HG02938 (cell line): Measurements from ENCODE around the gene SLC15A3.

ENCODE experiments used
- ATAC-seq: cut with Tn5 transposase; IDR thresholded peaks from one replicate; pipeline ENCODE4 v1.9.1; 2021; ENCODE audit warnings: mild to moderate bottlenecking, moderate library complexity; ENCODE audit not compliant: unreplicated experiment

SLC15A3 gene

DNA sequence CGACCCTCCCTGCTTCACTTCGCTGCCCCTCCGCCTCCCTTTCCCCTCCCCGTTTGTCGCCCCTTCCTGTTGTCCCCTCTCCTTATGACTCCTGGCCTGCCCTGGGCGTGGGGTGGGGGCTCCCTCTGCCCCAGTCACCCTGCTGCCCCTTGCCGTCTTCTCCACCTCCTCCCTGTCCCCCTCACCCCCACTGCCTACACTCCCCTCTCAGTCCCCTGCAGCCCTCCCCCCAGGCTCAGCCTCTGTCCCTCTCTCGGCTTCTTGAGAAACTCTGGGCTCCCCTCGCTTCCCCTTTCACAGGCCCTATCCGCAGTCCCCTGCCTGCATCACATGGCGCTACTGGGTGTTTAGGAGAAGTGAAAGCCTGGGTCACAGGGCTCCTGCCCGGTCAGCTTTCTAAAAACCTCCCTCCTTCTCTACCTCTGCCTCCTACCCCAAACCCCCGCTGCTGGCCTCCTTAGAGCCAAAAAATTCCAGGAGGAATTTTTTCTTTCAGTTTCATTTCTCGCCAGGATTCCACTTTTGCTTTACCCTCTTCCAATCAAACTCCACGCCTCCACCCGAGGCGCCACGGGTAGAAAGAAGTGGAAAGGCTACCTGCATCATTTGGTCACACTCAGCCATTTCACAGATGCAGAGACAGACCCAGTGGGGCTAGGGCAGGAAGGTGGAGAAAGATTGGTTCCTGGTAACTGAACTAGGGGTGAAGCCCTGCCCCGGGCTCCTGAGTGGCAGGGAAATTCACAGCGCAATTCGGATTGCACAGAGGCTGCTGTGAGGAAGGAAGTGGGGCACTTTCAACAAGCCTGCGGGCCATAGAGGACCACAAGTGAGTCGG lies at the start of gene SLC15A3:
Gene SLC15A3 (minus strand): TSS at position 273 of the 838 bp plus-strand sequence. CDS start 625 bp downstream, outside the sequence.
- peak; percentile 70 for ATAC-seq

DNA sequence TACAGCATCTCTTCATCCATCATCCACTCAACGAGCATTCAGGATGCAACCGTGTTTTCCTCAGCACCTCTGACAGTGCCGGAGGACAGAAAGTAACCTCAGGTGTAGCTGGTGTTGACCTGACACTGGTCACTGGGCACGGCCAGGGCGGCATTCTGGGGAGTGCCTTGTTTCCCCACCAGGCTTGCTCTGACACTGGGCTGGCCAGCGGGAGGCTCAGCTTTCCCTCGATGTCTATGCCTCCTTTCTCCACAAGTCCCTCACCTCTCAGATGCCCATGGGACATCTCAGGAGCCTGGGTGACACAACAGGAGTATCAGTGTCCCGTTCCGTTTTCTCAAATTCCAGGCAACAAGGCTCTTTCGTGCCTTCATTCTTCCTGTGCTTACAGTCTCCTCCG lies 48.5 kb upstream of the SLC15A3 start:
- no peak for ATAC-seq

DNA sequence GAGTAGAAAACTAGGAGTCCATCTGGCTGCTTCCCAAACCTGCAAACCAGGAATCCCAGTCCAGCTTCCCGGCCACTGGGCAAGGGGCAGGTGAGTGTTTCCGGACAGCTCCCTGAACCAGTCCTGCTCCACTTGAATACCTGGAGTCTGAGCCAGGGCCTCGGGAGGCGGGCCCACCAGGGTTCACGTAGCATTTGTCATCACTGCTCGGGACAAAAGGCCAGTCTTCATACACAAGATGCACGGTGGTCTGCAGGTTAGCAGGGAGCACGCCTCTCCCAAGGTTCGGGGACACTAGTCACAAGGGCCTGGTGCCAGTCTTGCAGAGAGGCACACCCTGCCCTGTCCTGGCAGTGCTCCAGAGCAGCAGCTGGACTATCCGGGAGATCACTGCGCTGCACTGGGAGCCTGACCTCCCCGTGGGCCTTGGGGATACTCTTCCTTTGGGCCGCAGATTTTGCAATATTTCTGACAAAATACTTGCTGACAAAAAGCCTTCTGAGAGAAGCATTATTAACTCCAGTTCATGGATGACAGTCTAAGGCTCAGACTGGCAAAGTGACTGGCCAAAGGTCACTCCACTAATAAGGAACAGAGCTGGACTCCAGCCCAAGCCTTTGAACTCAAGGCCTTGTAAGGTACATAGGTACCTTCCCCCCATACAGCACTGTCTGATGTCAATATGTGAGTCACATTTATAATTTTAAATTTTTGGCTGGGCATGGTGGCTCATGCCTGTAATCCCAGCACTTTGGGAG lies 44.6 kb upstream of the SLC15A3 start:
- ATAC-seq: no peak

DNA sequence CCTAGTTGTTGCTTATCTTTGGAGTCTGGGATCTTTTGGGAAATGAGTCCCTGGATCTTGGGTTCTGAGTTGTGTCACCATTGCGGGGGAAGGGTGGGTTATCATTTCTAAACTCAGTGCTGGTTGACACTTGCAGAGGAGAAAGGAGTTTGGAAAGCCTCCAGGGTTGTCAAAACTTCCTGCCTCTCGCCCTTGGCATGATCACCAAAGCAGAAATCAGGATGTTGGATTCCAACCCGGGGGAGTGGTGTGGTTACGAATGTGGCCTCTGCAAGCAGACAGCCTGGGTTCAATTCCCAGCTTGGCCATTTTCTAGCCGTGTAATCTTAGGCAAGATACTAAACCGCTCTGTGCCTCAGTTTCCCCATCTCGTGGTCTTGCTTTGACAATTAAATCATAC lies 43.8 kb upstream of the SLC15A3 start:
- no peak for ATAC-seq

DNA sequence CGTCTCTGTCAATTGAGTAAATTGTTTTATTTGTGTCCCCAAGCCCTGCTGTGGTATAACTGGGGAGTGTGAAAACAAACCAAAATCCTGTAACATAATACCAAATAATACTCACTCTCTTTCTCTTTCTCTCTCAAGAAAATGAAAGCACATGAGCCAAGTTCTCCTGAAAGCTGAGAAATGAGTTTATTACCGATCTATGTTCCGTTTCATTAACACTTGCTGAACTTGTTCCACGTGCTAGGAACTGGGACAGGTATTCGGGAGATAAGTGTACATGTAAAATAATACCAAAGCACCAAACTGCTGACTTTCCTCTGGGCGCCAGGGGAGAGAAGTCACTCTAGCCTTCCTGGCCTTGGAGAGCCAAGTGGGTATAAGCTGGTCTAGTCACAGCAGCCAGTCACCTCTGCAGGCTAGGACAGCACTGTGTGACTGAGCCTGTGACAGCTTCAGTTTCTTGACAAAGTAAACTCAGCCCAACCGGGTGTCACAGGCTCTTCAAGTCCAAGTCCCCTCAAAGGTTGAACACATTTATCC lies 42.6 kb upstream of the SLC15A3 start:
- ATAC-seq: no peak

DNA sequence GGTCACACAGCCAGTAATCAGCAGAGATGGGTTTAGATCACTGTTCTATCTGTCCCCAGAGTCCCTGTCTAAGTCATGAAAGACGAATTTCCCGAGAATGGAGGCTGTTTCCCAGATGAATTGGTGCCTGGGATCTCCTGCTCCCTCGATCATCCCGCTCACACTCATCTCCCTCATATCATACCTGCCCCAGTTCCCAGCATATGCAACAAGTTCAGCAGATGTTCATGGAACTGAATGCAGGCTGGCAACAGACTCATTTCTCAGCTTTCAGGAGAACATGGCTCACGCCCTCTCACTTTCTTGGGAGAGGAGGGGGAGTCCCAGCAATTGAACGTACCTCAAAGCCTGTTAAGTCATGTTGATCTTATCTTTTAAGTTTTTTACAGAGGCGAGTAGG lies 41.6 kb upstream of the SLC15A3 start:
- ATAC-seq: no peak

DNA sequence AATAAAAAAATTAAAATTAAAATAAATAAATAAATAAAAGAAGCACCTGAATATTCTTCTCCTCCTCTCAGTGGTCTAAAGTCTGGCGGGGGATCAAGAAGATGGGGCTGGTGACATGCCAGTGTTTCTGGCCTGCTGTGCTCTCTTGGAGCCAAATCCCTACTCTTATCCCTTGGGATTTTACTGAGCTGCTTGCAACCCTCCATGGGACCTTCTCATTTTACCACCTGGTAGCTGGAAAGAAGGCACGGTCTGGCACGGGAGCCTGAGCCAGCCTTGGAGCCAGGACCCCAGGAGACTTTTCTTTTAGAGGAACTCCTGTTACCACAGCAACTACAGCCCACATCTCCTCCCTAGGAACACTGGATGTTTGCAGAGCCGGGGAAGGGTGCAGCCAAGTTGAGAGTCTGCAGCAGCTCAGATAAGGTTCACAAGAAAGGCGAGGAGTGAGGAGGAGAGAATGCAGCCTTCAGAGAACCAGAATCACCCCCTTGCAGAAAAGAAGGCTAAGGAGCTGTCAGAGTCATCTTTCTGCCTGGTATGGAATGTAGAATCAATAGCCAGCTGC lies 41.0 kb upstream of the SLC15A3 start:
- no peak for ATAC-seq

DNA sequence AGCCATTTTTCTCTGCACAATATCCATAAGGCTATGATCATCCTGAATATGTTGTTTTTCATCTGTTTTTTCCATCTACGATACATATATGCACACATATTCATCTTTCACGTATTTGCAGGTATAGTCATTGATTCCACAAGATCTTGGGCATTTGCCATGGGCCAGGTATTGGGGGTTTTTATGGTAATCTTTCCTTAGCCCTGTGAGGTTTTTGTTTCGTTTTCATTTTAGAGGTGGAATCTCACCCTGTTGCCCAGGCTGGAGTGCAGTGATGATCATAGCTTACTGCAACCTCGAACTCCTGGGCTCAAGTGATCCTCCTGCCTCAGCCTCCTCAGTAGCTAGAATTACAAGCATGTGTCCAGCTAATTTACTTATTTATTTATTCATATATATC lies 39.5 kb upstream of the SLC15A3 start:
- no peak for ATAC-seq

DNA sequence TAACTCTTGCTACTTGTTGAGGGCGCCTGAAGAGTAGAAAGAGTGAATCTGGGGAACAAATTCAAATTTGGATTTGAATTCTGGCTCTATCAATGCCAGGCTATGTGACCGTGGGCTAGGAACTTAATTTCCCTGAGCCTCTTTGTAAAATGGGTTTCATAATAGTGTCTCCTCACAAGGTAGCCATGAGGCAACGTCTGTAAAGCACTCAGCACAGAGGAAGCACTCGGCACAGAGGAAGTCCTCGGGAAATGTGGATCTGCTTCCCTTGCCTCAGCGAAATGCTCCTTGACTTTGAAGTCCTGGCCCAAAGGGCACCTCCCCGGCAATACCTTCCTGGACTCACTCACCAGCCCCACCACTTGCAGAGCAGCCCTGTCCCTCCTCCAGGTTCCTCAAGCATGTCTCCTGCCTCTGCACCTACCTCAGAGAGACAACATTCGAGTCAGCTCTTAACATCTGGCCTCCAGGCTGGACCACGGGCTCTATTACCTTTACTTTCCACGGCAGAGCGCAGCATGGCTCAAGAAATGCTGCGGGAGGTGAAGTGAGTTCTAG lies 37.2 kb upstream of the SLC15A3 start:
- no peak for ATAC-seq

DNA sequence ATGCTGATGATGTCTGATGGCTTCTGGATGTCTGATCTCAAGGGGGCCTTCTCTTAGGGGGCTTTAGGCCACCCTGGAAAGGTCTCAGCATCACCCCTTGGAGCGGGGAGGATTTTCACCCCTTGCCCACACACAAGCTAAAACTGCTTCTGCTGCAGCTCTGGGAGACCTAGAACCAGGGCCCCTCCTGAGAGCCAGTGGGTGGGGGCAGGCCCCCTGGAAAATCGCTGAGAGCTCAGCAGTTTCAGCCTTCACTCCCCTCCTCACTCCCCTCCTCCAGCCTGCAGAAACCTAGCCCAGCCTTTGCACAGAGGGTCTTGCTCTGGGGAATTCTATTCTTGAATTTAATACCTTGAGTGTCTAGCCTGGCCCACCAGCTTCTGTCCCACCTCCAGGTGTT lies 36.7 kb upstream of the SLC15A3 start:
- ATAC-seq: no peak

DNA sequence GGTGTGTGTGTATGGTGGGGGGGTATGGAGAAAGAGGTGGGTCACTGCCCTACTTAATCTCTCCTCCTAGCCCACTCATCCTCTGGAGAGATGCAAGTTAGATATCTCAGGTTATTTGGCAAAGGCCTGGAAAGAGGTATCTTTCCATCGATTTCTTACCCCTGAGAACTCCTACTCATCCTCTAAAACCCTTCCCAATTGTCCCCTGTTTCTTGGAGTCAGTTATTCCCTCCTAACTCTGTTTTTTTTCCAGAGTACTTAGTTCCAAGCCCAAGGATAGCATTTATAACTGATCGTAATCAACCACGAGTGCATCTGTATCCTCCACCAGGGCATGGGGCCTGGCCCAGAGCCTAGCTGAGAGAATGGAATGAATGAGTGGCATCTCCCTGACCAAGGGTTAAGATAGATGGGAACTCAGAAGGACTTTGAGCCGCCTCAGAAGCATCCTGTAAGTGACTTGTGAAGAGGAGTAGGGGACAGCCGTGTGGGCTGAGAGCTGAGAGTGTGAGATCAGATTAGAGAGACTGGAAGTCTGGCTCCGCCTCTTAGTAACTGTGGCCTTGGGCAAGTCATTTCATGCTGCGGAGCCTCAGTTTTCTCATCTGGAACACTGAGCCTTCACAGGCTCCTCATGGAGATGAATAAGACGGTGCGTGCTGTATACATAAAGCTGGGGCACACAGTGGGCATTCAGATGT lies 35.8 kb upstream of the SLC15A3 start:
- no peak for ATAC-seq

DNA sequence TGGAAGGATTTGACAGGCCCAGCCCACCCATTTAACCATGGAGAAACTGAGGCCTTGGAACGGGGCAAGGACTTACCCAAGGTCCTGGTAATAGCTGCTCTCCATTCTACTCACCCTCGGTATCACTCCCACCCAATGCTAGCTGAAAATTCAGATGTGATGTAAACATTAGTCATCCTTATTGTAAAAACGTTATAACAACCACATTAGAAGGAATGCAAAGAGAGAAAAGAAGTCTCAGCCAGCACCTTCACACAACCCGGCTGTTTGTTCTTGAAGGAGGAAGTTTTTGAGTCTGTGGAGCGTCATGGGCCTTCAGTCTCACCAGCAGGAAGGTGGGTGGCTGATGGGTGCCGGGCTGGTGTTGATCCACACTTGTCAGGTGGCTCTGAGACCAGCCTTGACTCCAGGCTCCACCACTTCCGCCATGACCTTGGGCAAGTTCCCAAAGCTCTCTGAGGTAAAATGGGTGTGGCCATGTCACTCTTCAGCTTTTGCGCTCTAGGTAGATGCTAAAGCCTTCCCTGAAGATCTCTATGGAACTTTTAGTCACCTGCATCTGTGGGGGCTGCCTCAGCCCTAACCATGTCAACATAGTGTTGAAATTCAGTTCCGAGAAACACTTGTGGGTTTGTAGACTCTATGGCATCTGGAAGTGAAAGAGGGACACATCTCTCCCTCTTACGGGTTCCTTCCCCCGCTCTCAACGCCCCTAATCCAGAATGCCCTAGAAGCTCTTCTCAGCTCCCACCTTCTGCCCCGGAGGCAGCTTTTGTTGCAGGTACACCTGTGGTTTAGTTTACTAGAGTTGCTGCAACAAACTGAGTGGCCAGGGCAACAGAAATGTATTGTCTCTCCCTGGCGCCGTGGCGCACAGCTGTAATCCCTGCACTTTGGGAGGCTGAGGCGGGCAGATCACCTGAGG lies 34.3 kb upstream of the SLC15A3 start:
- ATAC-seq: no peak

DNA sequence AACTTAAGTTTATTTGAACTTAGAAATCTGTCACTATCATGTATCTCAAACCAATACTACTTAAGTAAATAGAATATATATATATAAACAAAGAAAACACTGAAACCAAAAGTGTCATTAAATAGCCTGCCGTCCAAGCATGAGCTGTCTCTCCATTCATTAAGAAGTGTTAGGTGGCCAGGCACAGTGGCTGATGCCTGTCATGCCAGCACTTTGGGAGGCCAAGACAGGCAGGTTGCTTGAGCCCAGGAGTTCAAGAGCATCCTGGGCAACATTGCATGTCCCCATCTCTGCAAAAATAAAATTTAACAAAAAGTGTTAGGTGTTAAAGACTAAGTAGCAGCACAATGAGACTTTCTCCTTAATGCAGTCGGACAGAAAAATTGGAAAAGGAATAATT lies 33.5 kb upstream of the SLC15A3 start:
- ATAC-seq: no peak

DNA sequence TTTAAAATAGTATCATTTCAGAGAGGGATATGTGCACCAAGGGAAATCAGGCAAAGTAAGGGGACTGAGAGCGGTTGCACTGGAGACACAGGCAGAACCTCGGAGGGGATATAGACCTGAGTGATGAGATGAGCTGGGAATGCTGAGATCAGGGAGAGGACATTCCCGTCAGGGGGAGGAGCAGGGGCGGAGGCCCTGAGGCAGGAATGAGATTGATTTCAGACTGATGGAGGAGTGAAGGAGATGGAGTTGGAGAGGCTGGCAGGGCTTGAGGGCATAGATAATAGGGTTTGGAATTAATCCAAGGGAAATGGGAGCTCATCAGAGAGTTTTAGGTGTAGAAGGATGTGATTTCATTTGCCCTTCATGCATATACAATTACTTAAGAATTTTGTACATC lies 32.7 kb upstream of the SLC15A3 start:
- no peak for ATAC-seq

DNA sequence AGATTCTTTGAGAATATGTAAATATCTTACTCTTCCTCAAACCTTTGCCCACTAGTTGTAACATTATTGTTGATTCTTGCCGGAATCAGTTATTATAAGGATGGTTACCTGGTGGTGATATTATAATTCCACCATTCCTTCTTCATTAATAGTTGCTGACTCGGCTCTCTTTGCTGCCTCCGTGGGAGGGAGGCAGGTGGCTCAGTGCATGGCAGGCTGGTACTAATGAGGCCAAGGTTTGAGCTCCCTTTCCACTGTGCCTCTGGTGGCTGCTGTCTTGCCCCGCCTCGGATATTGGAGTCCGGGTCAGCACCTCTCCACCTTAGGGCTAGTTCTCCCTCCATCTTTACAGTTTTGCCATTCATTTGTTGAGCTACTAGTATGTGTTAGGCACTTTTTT lies 32.2 kb upstream of the SLC15A3 start:
- no peak for ATAC-seq

DNA sequence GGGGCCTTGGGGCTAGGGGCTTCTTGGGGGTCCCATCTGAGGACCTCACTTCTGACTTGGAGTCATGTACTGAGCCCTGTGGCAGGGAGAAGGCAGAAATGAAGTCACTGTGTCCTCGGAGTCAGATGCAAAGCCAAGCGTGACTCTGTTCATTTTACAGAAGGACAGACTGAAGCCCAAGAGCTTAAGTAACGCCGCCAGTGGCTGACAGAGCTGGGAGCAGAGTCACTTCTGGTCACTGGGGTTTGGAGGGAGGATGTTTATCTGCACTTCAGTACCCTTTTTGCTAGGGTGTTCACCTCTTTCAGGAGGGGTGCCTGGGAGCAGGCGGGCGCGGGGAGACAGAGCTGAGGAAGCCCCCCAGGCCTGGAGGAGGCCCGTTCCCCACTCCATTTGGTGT lies 30.2 kb upstream of the SLC15A3 start:
- ATAC-seq: no peak

DNA sequence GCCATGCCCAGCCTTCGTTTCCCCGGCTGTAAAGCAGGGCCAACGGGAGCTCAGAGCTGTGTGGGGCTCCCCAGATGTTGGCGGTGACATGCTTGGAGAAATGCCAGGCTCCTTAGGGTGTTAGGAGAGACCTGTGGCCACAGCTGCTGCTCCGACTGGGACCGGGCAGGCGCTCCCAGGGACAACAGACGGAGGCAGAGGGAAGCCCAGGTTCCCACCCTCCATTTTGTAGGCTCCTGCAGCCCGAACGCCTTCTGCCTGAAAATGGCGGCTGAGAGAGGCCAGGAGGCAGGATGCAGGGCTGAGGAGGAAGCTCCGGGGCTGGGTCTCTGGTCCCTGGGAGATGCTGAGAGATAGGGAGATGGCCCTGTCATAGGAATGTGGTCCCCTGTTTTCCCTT lies 29.5 kb upstream of the SLC15A3 start:
- ATAC-seq: no peak

DNA sequence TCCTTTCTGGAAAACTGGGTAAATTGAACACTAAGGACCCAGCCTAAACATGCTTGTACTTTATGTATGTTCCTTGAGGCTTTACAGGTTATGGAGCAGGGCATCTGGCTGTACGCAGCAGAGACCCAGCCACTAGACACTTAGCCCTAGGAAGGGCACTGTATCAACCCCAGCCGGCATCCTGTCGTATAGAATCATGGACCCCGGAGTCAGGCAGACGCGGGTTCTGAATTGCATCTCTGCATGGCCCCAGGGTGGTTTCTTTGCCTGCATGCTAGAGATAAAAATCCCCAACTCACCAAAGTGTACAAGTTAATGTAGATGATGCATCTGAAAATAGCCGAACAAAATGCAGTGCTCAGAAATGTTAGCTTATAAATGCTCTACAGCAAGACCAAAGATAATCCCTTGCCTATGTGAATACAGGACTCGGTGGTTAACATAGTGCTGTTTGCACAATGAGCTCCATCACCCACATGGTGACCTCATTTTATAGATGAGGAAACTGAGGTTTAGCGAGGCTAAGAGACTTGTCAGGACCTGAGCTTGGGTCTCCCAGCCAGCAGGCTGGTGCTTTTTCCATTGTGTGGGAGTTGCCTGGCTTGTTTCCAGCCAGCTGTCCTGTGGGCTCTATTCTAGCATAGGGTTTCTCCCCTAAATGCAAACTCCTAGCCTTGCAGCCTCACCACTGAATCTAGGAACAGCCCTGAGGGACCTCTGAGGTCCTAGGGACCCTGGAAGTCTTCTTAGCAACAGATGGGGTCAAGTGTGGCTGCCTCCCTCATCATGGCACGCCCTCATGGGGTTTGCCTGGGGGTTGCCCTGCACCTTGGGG lies 26.8 kb upstream of the SLC15A3 start:
- ATAC-seq: no peak

DNA sequence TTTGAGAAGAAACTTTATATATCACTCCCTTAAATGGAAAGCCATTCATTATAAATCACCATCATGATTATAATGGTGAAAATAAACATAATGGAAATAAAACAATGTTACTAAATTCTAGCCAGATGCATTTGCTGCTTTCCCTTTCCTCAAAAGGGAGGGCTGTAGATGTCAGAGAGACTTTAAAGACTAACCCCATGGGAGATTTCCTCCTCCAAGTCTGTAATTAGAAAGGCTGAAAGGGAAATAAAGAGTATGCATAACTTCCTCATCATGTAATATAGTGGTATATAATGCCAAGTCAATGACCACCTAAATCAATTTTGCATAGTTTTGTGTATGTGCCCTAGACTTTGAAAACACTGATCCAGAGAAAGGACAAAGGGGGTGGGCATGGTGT lies 25.9 kb upstream of the SLC15A3 start:
- no peak for ATAC-seq
